Measurements from ENCODE around the gene MEOX1. TPM values are rescaled to one million over a fixed set of nuclear protein-coding genes. Genes with fewer than 3 reads are reported as not detected.

MEOX1 gene
- total and polyA plus RNA-seq, 2 donors (not counting 1 experiment from before 2014, with no cell fraction given), result not detected

GRCh38 chr17:43676471-43676870 is 14.7 kb upstream of the MEOX1 start:
- no peak overlapping the region for H3K4me3 ChIP-seq (ENCODE audit: control extremely low read depth in 1 of 5, extremely low read depth in 1 of 5, insufficient read depth in 1 of 5, low read depth in 2 of 5, low read length in 4 of 5)
- H3K27me3 ChIP-seq (replicated peaks in 1 of 4; ENCODE audit: control extremely low read depth in 1 of 4, control insufficient read depth in 3 of 4, insufficient read depth in 4 of 4, low read length in 3 of 4), result peaks cover 0 to 9% (median 0%) of the 10 kb centered on the region in 4 experiments
- WGBS (ENCODE audit: insufficient coverage), result no CpG with 5 or more reads among the region's 3 CpGs
- H4K20me1 ChIP-seq (ENCODE audit: control insufficient read depth, insufficient read depth, low read length, poor library complexity, severe bottlenecking), result no peaks in the 10 kb centered on the region
- intact Hi-C loops (cut with micrococcal nuclease), result no loop called here
- TF ChIP-seq CTCF (IDR thresholded peaks at IDR 0.05) (no peak), EZH2 (IDR thresholded peaks at IDR 0.05; ENCODE audit: borderline replicate concordance, insufficient read depth, low read depth, low read length, poor library complexity, severe bottlenecking) (no peak)
- H3K79me2 ChIP-seq (ENCODE audit: control insufficient read depth, insufficient read depth, low read length), result no peaks in the 10 kb centered on the region
- no peak overlapping the region for H3K27ac Mint-ChIP-seq
- DNase-seq, result no peak
- peaks cover 7% of the 10 kb centered on the region for H3K4me1 Mint-ChIP-seq
- peaks cover 6 to 14% of the 10 kb centered on the region in 2 donors for H3K4me1 ChIP-seq (ENCODE audit: control insufficient read depth in 2 of 2, insufficient read depth in 2 of 2, low read length in 2 of 2)
- H3K27me3 Mint-ChIP-seq, result peaks cover 19% of the 10 kb centered on the region
- H3K9ac ChIP-seq (ENCODE audit: low read length), result no peak overlapping the region
- no peak overlapping the region for H3K4me3 Mint-ChIP-seq
- ATAC-seq (ENCODE audit: low read depth), result no peak
- no peaks in the 10 kb centered on the region for H3K36me3 ChIP-seq (replicated peaks in 1 of 2; ENCODE audit: control extremely low read depth in 1 of 2, control insufficient read depth in 1 of 2, extremely low read depth in 1 of 2, insufficient read depth in 2 of 2, low read length in 1 of 2)
- no peaks in the 10 kb centered on the region for H3K9me3 ChIP-seq (ENCODE audit: control extremely low read depth in 1 of 3, control insufficient read depth in 2 of 3, insufficient read depth in 1 of 3, low read length in 2 of 3)
- H3K27ac ChIP-seq (ENCODE audit: low read length in 2 of 2), result no peak overlapping the region
- H3K4me2 ChIP-seq (replicated peaks; ENCODE audit: low read depth, low read length, poor library complexity, severe bottlenecking), result no peak overlapping the region
- ChIA-PET POLR2A (no interaction called here), CTCF (interaction anchor here (1.5 kb wide), 1 partner anchor 85 kb away, joined by 3 read pairs; no protein-coding TSS in a partner anchor)
- H2AFZ ChIP-seq (ENCODE audit: insufficient read depth, low read depth, low read length, poor library complexity, severe bottlenecking), result no peak overlapping the region
- no peaks in the 10 kb centered on the region for H3K9me3 Mint-ChIP-seq (ENCODE audit: insufficient read depth)

- H3K4me2 ChIP-seq (replicated peaks; ENCODE audit: low read depth, low read length, poor library complexity, severe bottlenecking), result no peak overlapping the region
- H3K9me3 ChIP-seq (ENCODE audit: control extremely low read depth in 1 of 3, control insufficient read depth in 2 of 3, insufficient read depth in 1 of 3, low read length in 2 of 3), result no peaks in the 10 kb centered on the region
- ChIA-PET POLR2A (interaction anchor here (0.6 to 0.8 kb wide), 2 partner anchors 73 to 96 kb away, joined by 4 to 10 read pairs; no protein-coding TSS in a partner anchor), CTCF (interaction anchor here (0.7 to 3.1 kb wide), 20 partner anchors 9 to 282 kb away, joined by 3 to 19 read pairs (median 3); partner anchors contain the start of genes ARL4D and DHX8)
- Mint-ChIP-seq H3K27ac (no peak overlapping the region), H3K4me1 (peaks cover 7% of the 10 kb centered on the region), H3K27me3 (peaks cover 14% of the 10 kb centered on the region), H3K9me3 (ENCODE audit: insufficient read depth) (no peaks in the 10 kb centered on the region), H3K4me3 (no peak overlapping the region)
- peaks cover 6 to 14% of the 10 kb centered on the region in 2 donors for H3K4me1 ChIP-seq (ENCODE audit: control insufficient read depth in 2 of 2, insufficient read depth in 2 of 2, low read length in 2 of 2)
- 100% methylated on average over 3 of the region's 5 CpGs for WGBS (ENCODE audit: insufficient coverage)
- H3K79me2 ChIP-seq (ENCODE audit: control insufficient read depth, insufficient read depth, low read length), result no peaks in the 10 kb centered on the region
- H4K20me1 ChIP-seq (ENCODE audit: control insufficient read depth, insufficient read depth, low read length, poor library complexity, severe bottlenecking), result no peaks in the 10 kb centered on the region
- no peak for TF ChIP-seq CTCF (IDR thresholded peaks at IDR 0.05)
- no peak for TF ChIP-seq EZH2 (IDR thresholded peaks at IDR 0.05; ENCODE audit: borderline replicate concordance, insufficient read depth, low read depth, low read length, poor library complexity, severe bottlenecking)
- H3K36me3 ChIP-seq (replicated peaks in 1 of 2; ENCODE audit: control extremely low read depth in 1 of 2, control insufficient read depth in 1 of 2, extremely low read depth in 1 of 2, insufficient read depth in 2 of 2, low read length in 1 of 2), result no peaks in the 10 kb centered on the region
- no peak overlapping the region for H3K27ac ChIP-seq (ENCODE audit: low read length in 2 of 2)
- peaks cover 0 to 9% (median 0%) of the 10 kb centered on the region in 4 experiments for H3K27me3 ChIP-seq (replicated peaks in 1 of 4; ENCODE audit: control extremely low read depth in 1 of 4, control insufficient read depth in 3 of 4, insufficient read depth in 4 of 4, low read length in 3 of 4)
- H2AFZ ChIP-seq (ENCODE audit: insufficient read depth, low read depth, low read length, poor library complexity, severe bottlenecking), result no peak overlapping the region
- no peak overlapping the region for H3K4me3 ChIP-seq (ENCODE audit: control extremely low read depth in 1 of 5, extremely low read depth in 1 of 5, insufficient read depth in 1 of 5, low read depth in 2 of 5, low read length in 4 of 5)
- no peak for DNase-seq
- no peak for ATAC-seq (ENCODE audit: low read depth)
- intact Hi-C loops (cut with micrococcal nuclease), result no loop called here
- H3K9ac ChIP-seq (ENCODE audit: low read length), result no peak overlapping the region
These were observed 12.7 kb upstream of the MEOX1 start for GRCh38 chr17:43674394-43674793.
